Measurements from ENCODE around the gene DLGAP4.

DNA sequence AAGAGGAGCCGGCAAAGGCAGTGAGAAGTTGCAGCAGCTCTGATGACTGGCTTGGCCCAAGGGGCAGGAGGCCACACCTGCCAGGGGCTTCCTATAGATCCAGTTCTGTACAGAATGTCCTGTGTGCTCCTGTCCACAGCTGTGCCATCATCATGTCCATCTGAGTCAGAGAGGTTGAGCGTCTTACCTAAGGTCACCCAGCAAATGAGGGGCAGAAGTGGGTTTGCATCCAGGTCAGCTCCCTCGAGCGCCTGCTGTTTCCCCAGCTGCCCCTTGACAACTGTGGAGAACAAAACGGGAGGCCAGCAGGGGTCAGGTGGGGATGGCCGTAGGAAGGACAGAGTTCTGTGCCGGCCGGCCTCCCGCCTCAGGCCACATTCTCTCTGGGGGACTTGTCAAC lies 47.6 kb downstream of the DLGAP4 start:
- TF ChIP-seq SUZ12 (IDR thresholded peaks at IDR 0.05; ENCODE audit: extremely low read depth, insufficient read depth, insufficient read length) (no peak), YY1 (IDR thresholded peaks at IDR 0.05; ENCODE audit: insufficient read depth, insufficient read length) (no peak), ZNF274 (IDR thresholded peaks at IDR 0.05; ENCODE audit: low read depth, low read length) (no peak)
